K562 (cell line): ENCODE results near the gene PTPN20. TPM values are rescaled to one million over a fixed set of nuclear protein-coding genes. Genes with fewer than 3 reads are reported as not detected.

Experiments
- ATAC-seq: fragments of 200-7000 bp; cut with Tn5 transposase; 3 replicates; pipeline ENCODE4 v1.9.1; 2020; ENCODE audit warnings: moderate library complexity
- BruUV-seq: library from RNA; stranded (reverse); fragments of 400-500 nt; replicated peaks from 2 replicates; lab custom pipeline; 2021; lab: Mats Ljungman, UMichigan
- CTCF ChIA-PET: fragments of 300-600 bp; formaldehyde crosslinking; extraction: SDS; loops from one replicate; lab custom pipeline; 2021; ENCODE audit warnings: low intra/inter-chr PET ratio; lab: Yijun Ruan, JAX
- POLR2A ChIA-PET: fragments of 300-600, 350-650 bp; sonication (Branson Sonifier 250); formaldehyde crosslinking; extraction: SDS; loops from one replicate; lab custom pipeline; 2021; ENCODE audit warnings: antibody characterized with exemption, inconsistent platforms; lab: Yijun Ruan, JAX
- DNase-seq, 4 experiments: peaks; one replicate each; pipeline versions ENCODE4 v3.0.0 to v3.0.0-alpha.2; 2011 to 2018; ENCODE audit warnings: low spot score in 3 of 4, mixed read lengths in 3 of 4; ENCODE audit errors: extremely low read depth in 1 of 4
- FAIRE-seq: peaks from 2 replicates; lab custom pipeline; 2011; peaks lifted over from hg19 to GRCh38; lab: Jason Lieb, UNC
- H2AFZ ChIP-seq: 2 replicates; pipeline ENCODE4 v1.6.0; 2011; ENCODE audit warnings: low read depth, low read length, control low read depth, inconsistent platforms
- H3K27ac ChIP-seq: fragments of 200-600 bp; 3 replicates; pipeline ENCODE4 v1.8.0; 2011; ENCODE audit warnings: low read depth, mild to moderate bottlenecking, control low read depth, inconsistent platforms, low read length, moderate library complexity, mixed read lengths; ENCODE audit errors: extremely low read depth
- H3K27me3 ChIP-seq, 2 experiments: fragments of 300-600 bp in 1 of 2; 2 replicates in 1 of 2; 3 replicates in 1 of 2; pipeline versions ENCODE4 v1.6.0 to v1.8.0; 2011; ENCODE audit warnings: inconsistent platforms in 2 of 2, low read length in 2 of 2, mild to moderate bottlenecking in 1 of 2, mixed read lengths in 1 of 2, moderate library complexity in 1 of 2; ENCODE audit not compliant: control insufficient read depth in 2 of 2, insufficient read depth in 2 of 2
- H3K36me3 ChIP-seq: fragments of 300-600 bp; 3 replicates; pipeline ENCODE4 v1.8.0; 2011; ENCODE audit warnings: mild to moderate bottlenecking, low read length, inconsistent platforms; ENCODE audit not compliant: control insufficient read depth, insufficient read depth
- H3K4me1 ChIP-seq, 2 experiments: fragments of 200-600 bp in 1 of 2; replicated peaks in 1 of 2; 2 replicates in 1 of 2; 3 replicates in 1 of 2; pipeline versions ENCODE4 v1.5.1 to v1.8.0; 2011; ENCODE audit warnings: inconsistent platforms in 2 of 2, low read length in 2 of 2, mild to moderate bottlenecking in 1 of 2, mixed read lengths in 1 of 2, moderate library complexity in 1 of 2; ENCODE audit not compliant: control insufficient read depth in 2 of 2, insufficient read depth in 2 of 2
- H3K4me2 ChIP-seq: 2 replicates; pipeline ENCODE4 v1.6.1; 2011; ENCODE audit warnings: low read length, control low read depth, inconsistent platforms, mixed read lengths; ENCODE audit not compliant: insufficient read depth
- H3K4me3 ChIP-seq: fragments of 200-600 bp; sonication (generic), shearing (Covaris generic); 2 replicates; pipeline ENCODE4 v1.5.1; 2016; ENCODE audit warnings: control low read depth, inconsistent platforms
- H3K79me2 ChIP-seq: fragments of 200-600 bp; 3 replicates; pipeline ENCODE4 v1.8.0; 2011; ENCODE audit warnings: low read length, inconsistent platforms; ENCODE audit not compliant: control insufficient read depth, insufficient read depth
- H3K9ac ChIP-seq, 2 experiments: 2 replicates each; pipeline versions ENCODE4 v1.6.0 to v1.6.1; 2011; ENCODE audit warnings: low read depth in 2 of 2, low read length in 2 of 2, control low read depth in 1 of 2, inconsistent platforms in 1 of 2, mild to moderate bottlenecking in 1 of 2, mixed read lengths in 1 of 2; ENCODE audit not compliant: insufficient read depth in 1 of 2
- H3K9me1 ChIP-seq: one replicate; pipeline ENCODE4 v1.6.0; 2011; ENCODE audit warnings: inconsistent platforms, mild to moderate bottlenecking, low read length, moderate library complexity; ENCODE audit not compliant: control insufficient read depth, insufficient read depth
- H3K9me3 ChIP-seq: replicated peaks from 2 replicates; pipeline ENCODE4 v1.5.1; 2011; ENCODE audit warnings: low read depth, low read length, inconsistent platforms; ENCODE audit not compliant: control insufficient read depth, insufficient read depth
- H4K20me1 ChIP-seq: replicated peaks from 2 replicates; pipeline ENCODE4 v1.6.1; 2011; ENCODE audit warnings: low read length, inconsistent platforms, mixed read lengths; ENCODE audit not compliant: control insufficient read depth, insufficient read depth
- FOXO4 ChIP-seq: fragments of 450-650 bp; formaldehyde crosslinking; IDR thresholded peaks from 2 replicates; pipeline ENCODE4 v1.4.0; 2020; ENCODE audit warnings: mild to moderate bottlenecking, moderate library complexity
- HCFC1 ChIP-seq: IDR thresholded peaks from 2 replicates; pipeline ENCODE4 v1.6.1; 2012; ENCODE audit warnings: low read depth, low read length, improper control_type of control experiment
- KDM2B ChIP-seq: fragments of 250-450 bp; sonication (Bioruptor Pico); IDR thresholded peaks from 2 replicates; pipeline ENCODE4 v1.8.0; 2021; ENCODE audit warnings: mild to moderate bottlenecking, moderate library complexity
- PBX2 ChIP-seq, 2 experiments: IDR thresholded peaks in 1 of 2; conservative IDR thresholded peaks in 1 of 2; 2 replicates each; pipeline ENCODE4 v1.6.1; 2016; ENCODE audit warnings: low read depth in 2 of 2, mild to moderate bottlenecking in 1 of 2, missing compliant biosample characterization in 1 of 2, missing genetic modification characterization in 1 of 2, moderate library complexity in 1 of 2
- ZHX1 ChIP-seq: fragments of 150-350 bp; conservative IDR thresholded peaks from 2 replicates; pipeline ENCODE4 v1.6.1; 2014; ENCODE audit warnings: low read length
- ZNF12 ChIP-seq: sonication (generic); formaldehyde crosslinking; IDR thresholded peaks from 2 replicates; pipeline ENCODE4 v1.4.0; 2020; ENCODE audit warnings: mild to moderate bottlenecking, missing genetic modification reagents
- ZNF134 ChIP-seq: fragments of 250-450 bp; sonication (Bioruptor Pico); conservative IDR thresholded peaks from 2 replicates; pipeline ENCODE4 v1.4.0; 2020
- ZNF217 ChIP-seq: sonication (generic); formaldehyde crosslinking; IDR thresholded peaks from 2 replicates; pipeline ENCODE4 v1.8.0; 2022; ENCODE audit warnings: mild to moderate bottlenecking, missing genetic modification reagents
- ZNF57 ChIP-seq: fragments of 450-650 bp; formaldehyde crosslinking; IDR thresholded peaks from 2 replicates; pipeline ENCODE4 v1.4.0; 2020; ENCODE audit warnings: mild to moderate bottlenecking, moderate library complexity
- ZNF778 ChIP-seq: fragments of 450-650 bp; formaldehyde crosslinking; IDR thresholded peaks from 2 replicates; pipeline ENCODE4 v1.4.0; 2020; ENCODE audit warnings: mild to moderate bottlenecking, moderate library complexity
- WGBS: fragments of 100-300 bp; shearing (Covaris generic); methylation state at CpG from one replicate; pipeline ENCODE4 v1.1.6; 2016; ENCODE audit warnings: low coverage, mixed read lengths; ENCODE audit not compliant: insufficient coverage; ENCODE audit errors: missing lambda C conversion rate; 5-methylcytosine and 5-hydroxymethylcytosine counted together
- in situ Hi-C: fragments of 300-500 bp; cut with MboI; formaldehyde crosslinking; loops from 4 replicates; pipeline ENCODE4 v1.15.0; 2018; ENCODE audit warnings: inconsistent platforms, mixed read lengths
- intact Hi-C: fragments of 100-400 bp; cut with micrococcal nuclease; formaldehyde crosslinking; loops from 2 replicates; pipeline ENCODE4 v1.14.2; 2022
- polyA plus RNA-seq, 8 experiments: library from polyadenylated mRNA; depleted of rRNA in 4 of 8; stranded (reverse) in 5 of 8; unstranded in 3 of 8; fragments of >200 nt; fragmentation: Nextera tagmentation in 2 of 8; fragmentation: Illumina TruSeq in 1 of 8; extraction: Ambion mirVana in 2 of 8; extraction: Trizol in 1 of 8; gene quantifications; 2 replicates each; pipeline versions ENCODE4 v1.2.1 to v1.2.3, GENCODE V29; 2011 to 2014; ENCODE audit warnings: inconsistent platforms in 1 of 8, missing spikeins in 1 of 8
- total RNA-seq, 7 experiments: library from RNA; depleted of rRNA in 6 of 7; stranded (reverse); fragments of >200 nt in 6 of 7; fragmentation: Illumina TruSeq in 2 of 7; extraction: Trizol in 2 of 7; gene quantifications; 2 replicates each; pipeline versions ENCODE4 v1.2.1 to v1.2.3, GENCODE V29; 2011 to 2021; ENCODE audit warnings: low replicate concordance in 1 of 7

The PTPN20 gene
- total and polyA plus RNA-seq, 9 of the 15 experiments (the other 6 are each of a cell fraction or from before 2014, with no cell fraction given), result 0.03 to 0.18 (median 0.10) TPM; not detected in 6

- TF ChIP-seq PBX2 (CRISPR knock-in tag; IDR thresholded peaks at IDR 0.05; ENCODE audit: low read depth), result no peak
- no peak for TF ChIP-seq PBX2 (tag; conservative IDR thresholded peaks at IDR 0.05; ENCODE audit: low read depth)
These were observed 131.8 kb downstream of the PTPN20 start (continued) for GRCh38 chr10:47042780-47043750.

GRCh38 chr10:47043928-47044538 is 132.8 kb downstream of the PTPN20 start:
- intact Hi-C loops, result no loop called here
- Histone ChIP-seq H3K4me2 (no peak overlapping the region), H3K27ac (no peak overlapping the region), H2AFZ (no peak overlapping the region), H3K4me1 (peaks cover 0 to 4% of the 10 kb centered on the region in 2 experiments; a peak in 1 of 5 replicates), H3K27me3 (peaks cover 3 to 53% of the 10 kb centered on the region in 2 experiments; a peak in 4 of 5 replicates), H4K20me1 (peaks cover 7% of the 10 kb centered on the region; the same call in 1 of the 2 replicates), H3K9me1 (no peaks in the 10 kb centered on the region), H3K9me3 (no peaks in the 10 kb centered on the region), H3K9ac (no peak overlapping the region), H3K4me3 (no peak overlapping the region), H3K79me2 (no peaks in the 10 kb centered on the region), H3K36me3 (no peaks in the 10 kb centered on the region)
- ChIA-PET POLR2A (no interaction called here), CTCF (no interaction called here)
- no TSS peak for BruUV-seq
- ATAC-seq (no peak), DNase-seq (no peak), FAIRE-seq (no peak)
- WGBS, result under 1% methylated on average over 15 of the region's 15 CpGs
- in situ Hi-C loops, result no loop called here
- no peak for TF ChIP-seq ZNF57 (CRISPR knock-in tag)
- no peak for TF ChIP-seq ZNF217 (CRISPR knock-in tag)
- no peak for TF ChIP-seq ZNF778 (CRISPR knock-in tag)
- no peak for TF ChIP-seq ZNF134 (CRISPR knock-in tag)
- TF ChIP-seq FOXO4, result no peak
- TF ChIP-seq ZHX1, result no peak
- no peak for TF ChIP-seq KDM2B (CRISPR knock-in tag)
- no peak for TF ChIP-seq HCFC1
- TF ChIP-seq ZNF12, result no peak
